ENCODE measurements around the gene PCSK4. TPM values are rescaled to one million over a fixed set of nuclear protein-coding genes. Genes with fewer than 3 reads are reported as not detected.
A peak's percentile ranks its signal among the peaks of the same experiment; 100 is the strongest.

The PCSK4 gene
- total and polyA plus RNA-seq, 2 of the 13 experiments (the other 11 are each of a cell fraction or from before 2014, with no cell fraction given), result 2.0 to 2.7 TPM

DNA sequence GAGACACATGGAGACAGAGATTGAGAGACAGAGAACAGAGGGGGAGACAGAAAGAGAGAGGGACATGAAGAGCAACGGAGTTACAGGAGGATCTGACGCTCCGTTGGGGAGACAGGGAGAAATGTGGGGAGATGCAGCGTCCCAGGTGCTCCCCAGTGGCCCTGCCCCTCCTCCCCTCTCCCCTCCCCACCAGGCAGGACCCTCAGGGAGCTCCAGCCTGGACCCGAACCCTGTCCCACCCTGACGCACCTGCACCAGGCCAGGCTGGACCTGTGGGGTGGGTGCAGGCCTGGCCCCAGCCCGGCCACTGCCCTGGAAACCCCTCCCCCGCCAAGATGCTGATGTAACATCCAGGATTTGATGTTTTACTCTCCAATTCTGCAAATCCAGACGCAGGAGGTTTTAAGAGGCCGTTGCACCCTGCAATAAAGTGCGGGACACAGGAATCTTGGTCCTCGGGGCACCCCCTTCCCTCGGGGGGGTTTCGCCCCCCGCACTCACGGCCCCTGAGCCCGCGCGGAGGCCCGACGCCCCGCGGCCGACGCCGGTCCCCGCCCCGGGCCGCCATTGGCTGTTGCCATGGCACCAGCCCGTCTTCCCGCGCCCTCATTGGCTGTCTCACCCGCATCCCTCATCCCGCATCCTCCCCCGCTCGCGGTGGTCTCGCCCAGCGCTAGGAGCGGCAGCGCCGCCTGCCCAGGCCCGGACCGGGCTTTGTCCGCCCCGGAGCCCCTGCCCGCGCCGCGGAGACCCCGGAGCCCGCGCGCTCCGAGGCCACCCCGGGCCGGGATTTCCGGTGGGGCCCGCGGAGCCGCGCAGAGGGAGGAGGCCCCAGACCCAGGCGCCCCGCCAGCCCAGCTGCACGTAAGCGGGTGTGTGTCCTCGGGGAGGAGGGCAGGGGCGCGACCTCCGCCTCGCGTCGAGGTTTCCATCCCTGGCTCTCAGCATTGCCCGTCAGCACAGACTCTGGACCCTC lies 40.4 kb downstream of the PCSK4 start, which contains the start of gene APC2:
TSS of gene APC2 (plus strand) at position 655 of the 976 bp plus-strand sequence. CDS start 2,881 bp downstream, outside the sequence.
- ATAC-seq, result no peak

More for the DNA sequence above, 40.4 kb downstream of the PCSK4 start, which contains the start of gene APC2:
- Histone ChIP-seq H2AFZ (ENCODE audit: low read length) (no peak within 1 kb of the TSS), H3K27ac (ENCODE audit: extremely low read length, insufficient read depth, low read length) (no peak within 1 kb of the TSS), H3K4me1 (ENCODE audit: insufficient read depth, low read length) (peaks cover 30% of the 10 kb centered on the region), H3K4me3 (replicated peaks in 1 of 3; ENCODE audit: insufficient read depth in 1 of 3, low read depth in 2 of 3, low read length in 3 of 3) (no peak within 1 kb of the TSS), H4K20me1 (ENCODE audit: insufficient read depth, low read length) (peaks cover 13% of the 10 kb centered on the region; the same call in 1 of the 2 replicates), H3K36me3 (replicated peaks in 1 of 2; ENCODE audit: control insufficient read depth in 1 of 2, insufficient read depth in 2 of 2, low read length in 2 of 2) (no peaks in the 10 kb centered on the region), H3K9ac (ENCODE audit: insufficient read depth, low read depth, low read length) (no peak within 1 kb of the TSS), H3K4me2 (ENCODE audit: low read depth, low read length) (no peak within 1 kb of the TSS), H3K9me3 (ENCODE audit: low read length) (no peaks in the 10 kb centered on the region), H3K27me3 (ENCODE audit: control insufficient read depth in 1 of 2, insufficient read depth in 2 of 2, low read length in 2 of 2) (peaks cover 16 to 73% of the 10 kb centered on the region in 2 experiments), H3K79me2 (ENCODE audit: insufficient read depth, low read length) (no peaks in the 10 kb centered on the region)
- BruUV-seq (replicated peaks), result no TSS peak
- POLR2A ChIA-PET, result no interaction called here
- peak; percentile 75 for TF ChIP-seq NFYB (CRISPR knock-in tag; IDR thresholded peaks at IDR 0.05)
- TF ChIP-seq RBM22 (optimal IDR thresholded peaks at IDR 0.05; ENCODE audit: low read length), result no peak
- TF ChIP-seq RFX3 (CRISPR knock-in tag; IDR thresholded peaks at IDR 0.05), result peak; percentile 56; the same call in 1 of the 2 replicates
- 0 out of 2 replicates have a peak, but pooled peaks have one; percentile 38 for TF ChIP-seq RFXAP (CRISPR knock-in tag; IDR thresholded peaks at IDR 0.05; ENCODE audit: borderline replicate concordance)
- peak; percentile 75 for TF ChIP-seq NFYC (CRISPR knock-in tag; IDR thresholded peaks at IDR 0.05)
- TF ChIP-seq, protein P1, sequence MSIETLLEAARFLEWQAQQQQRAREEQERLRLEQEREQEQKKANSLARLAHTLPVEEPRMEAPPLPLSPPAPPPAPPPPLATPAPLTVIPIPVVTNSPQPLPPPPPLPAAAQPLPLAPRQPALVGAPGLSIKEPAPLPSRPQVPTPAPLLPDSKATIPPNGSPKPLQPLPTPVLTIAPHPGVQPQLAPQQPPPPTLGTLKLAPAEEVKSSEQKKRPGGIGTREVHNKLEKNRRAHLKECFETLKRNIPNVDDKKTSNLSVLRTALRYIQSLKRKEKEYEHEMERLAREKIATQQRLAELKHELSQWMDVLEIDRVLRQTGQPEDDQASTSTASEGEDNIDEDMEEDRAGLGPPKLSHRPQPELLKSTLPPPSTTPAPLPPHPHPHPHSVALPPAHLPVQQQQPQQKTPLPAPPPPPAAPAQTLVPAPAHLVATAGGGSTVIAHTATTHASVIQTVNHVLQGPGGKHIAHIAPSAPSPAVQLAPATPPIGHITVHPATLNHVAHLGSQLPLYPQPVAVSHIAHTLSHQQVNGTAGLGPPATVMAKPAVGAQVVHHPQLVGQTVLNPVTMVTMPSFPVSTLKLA (IDR thresholded peaks at IDR 0.05), result no peak
- TF ChIP-seq RFX1 (IDR thresholded peaks at IDR 0.05), result peak; percentile 77
- TF ChIP-seq ATF7-NPFF (CRISPR knock-in tag; IDR thresholded peaks at IDR 0.05; ENCODE audit: low read depth), result no peak
- no peak for TF ChIP-seq ZEB1 (IDR thresholded peaks at IDR 0.05; ENCODE audit: insufficient replicate concordance, low read depth)
- TF ChIP-seq CENPX (CRISPR knock-in tag; IDR thresholded peaks at IDR 0.05), result no peak
- TF ChIP-seq EZH2 (conservative IDR thresholded peaks at IDR 0.05; ENCODE audit: low read depth, low read length), result peak; percentile 62; the same call in 1 of the 2 replicates
- TF ChIP-seq, protein P2, sequence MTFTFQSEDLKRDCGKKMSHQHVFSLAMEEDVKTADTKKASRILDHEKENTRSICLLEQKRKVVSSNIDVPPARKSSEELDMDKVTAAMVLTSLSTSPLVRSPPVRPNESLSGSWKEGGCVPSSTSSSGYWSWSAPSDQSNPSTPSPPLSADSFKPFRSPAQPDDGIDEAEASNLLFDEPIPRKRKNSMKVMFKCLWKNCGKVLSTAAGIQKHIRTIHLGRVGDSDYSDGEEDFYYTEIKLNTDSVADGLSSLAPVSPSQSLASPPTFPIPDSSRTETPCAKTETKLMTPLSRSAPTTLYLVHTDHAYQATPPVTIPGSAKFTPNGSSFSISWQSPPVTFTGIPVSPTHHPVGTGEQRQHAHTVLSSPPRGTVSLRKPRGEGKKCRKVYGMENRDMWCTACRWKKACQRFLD (CRISPR knock-in tag; IDR thresholded peaks at IDR 0.05; ENCODE audit: borderline replicate concordance), result no peak
- FAIRE-seq (no peak), DNase-seq (ENCODE audit: low spot score) (no peak)
- in situ Hi-C loops (cut with HindIII; ENCODE audit: extremely low pct_ligation_motif_present, low pct_unique_long_range_greater_than_20kb) (no loop called here), intact Hi-C loops (cut with micrococcal nuclease; ENCODE audit: unreplicated experiment) (no loop called here)
- CTCF ChIA-PET (ENCODE audit: low intra/inter-chr PET ratio, low total read pairs), result no interaction called here
- WGBS (ENCODE audit: low lambda C conversion rate), result 8% methylated on average over 20 of the region's 74 CpGs

All from HepG2 (cell line).